Activated CD8-positive, alpha-beta memory T cell treated with anti-CD3 and anti-CD28 coated beads for 36 hours (primary cell): Measurements from ENCODE around the gene TTN. TPM values are rescaled to one million over a fixed set of nuclear protein-coding genes. Genes with fewer than 3 reads are reported as not detected.

Experiments used
- CTCF ChIA-PET: fragments of 350-600 bp; sonication (Branson Sonifier 250); formaldehyde crosslinking; loops from one replicate; lab custom pipeline; 2021; ENCODE audit warnings: antibody characterized with exemption; lab: Charles Lee
- POLR2A ChIA-PET: fragments of 350-600 bp; sonication (Branson Sonifier 250); formaldehyde crosslinking; loops from one replicate; lab custom pipeline; 2021; ENCODE audit warnings: antibody characterized with exemption; lab: Charles Lee
- total RNA-seq, 2 experiments: library from RNA; stranded (reverse); gene quantifications; one replicate each; pipeline ENCODE4 v1.2.3, GENCODE V29; 2021

TTN gene
- total RNA-seq, 2 experiments from 2014 or later, result 0.38 to 0.61 TPM

- ChIA-PET CTCF (no interaction called here), POLR2A (no interaction called here)
These were observed 12.1 kb upstream of the TTN start for GRCh38 chr2:178819147-178819875.

- ChIA-PET POLR2A (no interaction called here), CTCF (no interaction called here)
These were observed 4.7 kb upstream of the TTN start for GRCh38 chr2:178811901-178812300.

GRCh38 chr2:178811045-178811444, 3.8 kb upstream of the TTN start:
- ChIA-PET POLR2A (no interaction called here), CTCF (no interaction called here)

GRCh38 chr2:178810422-178810821, 3.2 kb upstream of the TTN start:
- POLR2A ChIA-PET, result no interaction called here
- CTCF ChIA-PET, result no interaction called here

- POLR2A ChIA-PET, result no interaction called here
- CTCF ChIA-PET, result no interaction called here
These were observed 680 bp downstream of the TTN start for GRCh38 chr2:178806543-178806942.

GRCh38 chr2:178805457-178805856, 1.8 kb downstream of the TTN start:
- ChIA-PET POLR2A (no interaction called here), CTCF (no interaction called here)

GRCh38 chr2:178804791-178805190, 2.4 kb downstream of the TTN start:
- CTCF ChIA-PET, result no interaction called here
- POLR2A ChIA-PET, result no interaction called here

GRCh38 chr2:178800510-178800909, 6.7 kb downstream of the TTN start:
- ChIA-PET POLR2A (no interaction called here), CTCF (no interaction called here)

GRCh38 chr2:178799305-178799704, 7.9 kb downstream of the TTN start:
- POLR2A ChIA-PET, result no interaction called here
- CTCF ChIA-PET, result no interaction called here

GRCh38 chr2:178796079-178796677, 11.0 kb downstream of the TTN start:
- CTCF ChIA-PET, result interaction anchor here (0.6 kb wide), 1 partner anchor 1330 kb away, joined by 3 read pairs; no protein-coding TSS in a partner anchor
- POLR2A ChIA-PET, result no interaction called here

GRCh38 chr2:178787934-178788333, 19.3 kb downstream of the TTN start:
- CTCF ChIA-PET, result no interaction called here
- POLR2A ChIA-PET, result no interaction called here

GRCh38 chr2:178787155-178787554, 20.1 kb downstream of the TTN start:
- CTCF ChIA-PET, result no interaction called here
- POLR2A ChIA-PET, result no interaction called here

GRCh38 chr2:178783889-178784288, 23.3 kb downstream of the TTN start:
- CTCF ChIA-PET, result no interaction called here

GRCh38 chr2:178782236-178782635, 25.0 kb downstream of the TTN start:
- ChIA-PET POLR2A (no interaction called here), CTCF (interaction anchor here (0.6 kb wide), 1 partner anchor 138 kb away, joined by 3 read pairs; no protein-coding TSS in a partner anchor)

More at GRCh38 chr2:178783889-178784288, 23.3 kb downstream of the TTN start:
- POLR2A ChIA-PET, result no interaction called here

GRCh38 chr2:178777577-178777976, 29.6 kb downstream of the TTN start:
- POLR2A ChIA-PET, result no interaction called here
- CTCF ChIA-PET, result no interaction called here

GRCh38 chr2:178776751-178777150, 30.5 kb downstream of the TTN start:
- POLR2A ChIA-PET, result no interaction called here
- CTCF ChIA-PET, result no interaction called here

- ChIA-PET POLR2A (no interaction called here), CTCF (no interaction called here)
These were observed 31.2 kb downstream of the TTN start for GRCh38 chr2:178775975-178776374.

GRCh38 chr2:178770518-178770917, 36.7 kb downstream of the TTN start:
- ChIA-PET POLR2A (no interaction called here), CTCF (no interaction called here)

GRCh38 chr2:178767094-178768060, 39.8 kb downstream of the TTN start:
- ChIA-PET CTCF (interaction anchor here (1.1 kb wide), 1 partner anchor 13 kb away, joined by 3 read pairs; no protein-coding TSS in a partner anchor), POLR2A (no interaction called here)

- CTCF ChIA-PET, result no interaction called here
- POLR2A ChIA-PET, result no interaction called here
These were observed 43.1 kb downstream of the TTN start for GRCh38 chr2:178764097-178764496.
